OCI-LY3 (cell line): ENCODE data around the gene EFCAB11.

Source experiments
- H2AFZ ChIP-seq: fragments of 200-600, 300-600 bp; shearing (Covaris generic); 2 replicates; pipeline ENCODE4 v1.6.0; 2014; ENCODE audit warnings: antibody characterized with exemption, low read depth, low read length
- H3K27ac ChIP-seq: fragments of 200-600, 300-600 bp; sonication (generic); 2 replicates; pipeline ENCODE4 v1.5.1; 2014; ENCODE audit warnings: mild to moderate bottlenecking, low read length, moderate library complexity, mixed read lengths
- H3K27me3 ChIP-seq: fragments of 200-600, 300-600 bp; sonication (generic); 2 replicates; pipeline ENCODE4 v1.6.1; 2014; ENCODE audit warnings: low read depth, low read length, mixed read lengths
- H3K36me3 ChIP-seq: fragments of 200-600, 300-600 bp; sonication (generic); replicated peaks from 2 replicates; pipeline ENCODE3; 2014; ENCODE audit warnings: low read depth, low read length, mixed read lengths
- H3K4me1 ChIP-seq: fragments of 300-600, 200-600 bp; sonication (generic); 2 replicates; pipeline ENCODE4 v1.6.1; 2014; ENCODE audit warnings: low read length, mixed read lengths
- H3K4me2 ChIP-seq: fragments of 200-600, 300-600 bp; sonication (generic); 2 replicates; pipeline ENCODE4 v1.6.1; 2014; ENCODE audit warnings: low read length, mixed read lengths
- H3K4me3 ChIP-seq: fragments of 300-600, 200-600 bp; sonication (generic); 2 replicates; pipeline ENCODE4 v1.5.1; 2014; ENCODE audit warnings: antibody characterized with exemption, mild to moderate bottlenecking, low read length, moderate library complexity
- H3K79me2 ChIP-seq: fragments of 300-600, 200-600 bp; shearing (Covaris generic); 2 replicates; pipeline ENCODE4 v1.6.1; 2014; ENCODE audit warnings: mild to moderate bottlenecking, low read length, mixed read lengths
- H3K9ac ChIP-seq: fragments of 300-600, 200-600 bp; shearing (Covaris generic); 2 replicates; pipeline ENCODE4 v1.6.0; 2014; ENCODE audit warnings: mild to moderate bottlenecking, low read length, moderate library complexity
- H3K9me3 ChIP-seq: fragments of 200-600, 300-600 bp; shearing (Covaris generic); 2 replicates; pipeline ENCODE4 v1.6.1; 2014; ENCODE audit warnings: low read length, mixed read lengths; ENCODE audit not compliant: insufficient read depth
- H4K20me1 ChIP-seq: fragments of 200-600, 300-600 bp; sonication (generic); 2 replicates; pipeline ENCODE4 v1.6.1; 2016; ENCODE audit warnings: low read length, mixed read lengths; ENCODE audit not compliant: insufficient read depth
- CTCF ChIP-seq: fragments of 200-600, 300-600 bp; sonication (generic); IDR thresholded peaks from 2 replicates; pipeline ENCODE4 v1.5.1; 2014; ENCODE audit warnings: antibody characterized with exemption, low read length, low read depth
- EZH2phosphoT487 ChIP-seq: fragments of 200-600 bp; shearing (Covaris generic); IDR thresholded peaks from 2 replicates; pipeline ENCODE4 v1.6.1; 2018; ENCODE audit warnings: antibody characterized with exemption, mixed run types, low read depth

Gene EFCAB11

GRCh38 chr14:89853936-89854693 is 100.4 kb downstream of the EFCAB11 start:
- Histone ChIP-seq H3K27ac (no peak overlapping the region), H3K9me3 (no peaks in the 10 kb centered on the region), H3K27me3 (no peaks in the 10 kb centered on the region), H3K36me3 (no peaks in the 10 kb centered on the region), H3K9ac (no peak overlapping the region), H3K4me2 (no peak overlapping the region), H4K20me1 (no peaks in the 10 kb centered on the region), H3K4me1 (peaks cover 19% of the 10 kb centered on the region), H2AFZ (no peak overlapping the region), H3K4me3 (no peak overlapping the region), H3K79me2 (no peaks in the 10 kb centered on the region)
- TF ChIP-seq EZH2phosphoT487 (no peak), CTCF (no peak)

- Histone ChIP-seq H4K20me1 (no peaks in the 10 kb centered on the region), H3K79me2 (no peaks in the 10 kb centered on the region), H3K9me3 (no peaks in the 10 kb centered on the region), H3K36me3 (no peaks in the 10 kb centered on the region), H3K4me3 (no peak overlapping the region), H3K4me2 (no peak overlapping the region), H3K4me1 (peaks cover 19% of the 10 kb centered on the region), H3K27me3 (no peaks in the 10 kb centered on the region), H3K27ac (no peak overlapping the region), H3K9ac (no peak overlapping the region), H2AFZ (no peak overlapping the region)
- TF ChIP-seq CTCF: no peak
- TF ChIP-seq EZH2phosphoT487: no peak
These were observed 103.4 kb downstream of the EFCAB11 start for GRCh38 chr14:89851106-89851505.

- Histone ChIP-seq H3K4me1 (peaks cover 19% of the 10 kb centered on the region), H3K36me3 (no peaks in the 10 kb centered on the region), H3K9ac (no peak overlapping the region), H3K4me3 (no peak overlapping the region), H3K79me2 (no peaks in the 10 kb centered on the region), H3K9me3 (no peaks in the 10 kb centered on the region), H3K27me3 (no peaks in the 10 kb centered on the region), H2AFZ (no peak overlapping the region), H4K20me1 (no peaks in the 10 kb centered on the region), H3K27ac (no peak overlapping the region), H3K4me2 (no peak overlapping the region)
- TF ChIP-seq CTCF (no peak), EZH2phosphoT487 (no peak)
These were observed 104.6 kb downstream of the EFCAB11 start for GRCh38 chr14:89849931-89850330.

- H3K9ac ChIP-seq: no peak overlapping the region
- no peaks in the 10 kb centered on the region for H3K79me2 ChIP-seq
- H3K4me3 ChIP-seq: no peak overlapping the region
- no peak overlapping the region for H3K4me2 ChIP-seq
- H4K20me1 ChIP-seq: no peaks in the 10 kb centered on the region
- H3K27me3 ChIP-seq: no peaks in the 10 kb centered on the region
- H3K4me1 ChIP-seq: peaks cover 10% of the 10 kb centered on the region
- H3K36me3 ChIP-seq: no peaks in the 10 kb centered on the region
- no peak overlapping the region for H2AFZ ChIP-seq
- H3K9me3 ChIP-seq: no peaks in the 10 kb centered on the region
- H3K27ac ChIP-seq: no peak overlapping the region
- no peak for TF ChIP-seq EZH2phosphoT487
- peak; percentile 14; the same call in 1 of the 2 replicates for TF ChIP-seq CTCF
These were observed 106.4 kb downstream of the EFCAB11 start for GRCh38 chr14:89848165-89848564.
